ENCODE measurements around the gene IFI30. TPM values are rescaled to one million over a fixed set of nuclear protein-coding genes. Genes with fewer than 3 reads are reported as not detected.
A peak's percentile ranks its signal among the peaks of the same experiment; 100 is the strongest.

IFI30 gene
- total RNA-seq, 2 experiments from 2014 or later: 23.7 to 26.9 TPM

- POLR2A ChIA-PET: no interaction called here
- Mint-ChIP-seq H3K4me1 (ENCODE audit: low read depth) (peaks cover 21% of the 10 kb centered on the region), H3K36me3 (peaks cover 12% of the 10 kb centered on the region), H3K9me3 (no peaks in the 10 kb centered on the region), H3K27me3 (no peaks in the 10 kb centered on the region), H3K4me3 (peak overlapping the region; percentile 86), H3K27ac (no peak overlapping the region)
- intact Hi-C loops (cut with micrococcal nuclease): no loop called here
- CTCF ChIA-PET: interaction anchor here (0.6 to 1.6 kb wide), 6 partner anchors 10 to 146 kb away, joined by 3 to 5 read pairs (median 4); partner anchors contain the start of genes PGPEP1 and RAB3A
- DNase-seq: peak; percentile 44
Observed at GRCh38 chr19:18194554-18195238, 21.1 kb downstream of the IFI30 start.

GRCh38 chr19:18196511-18196845 is 22.9 kb downstream of the IFI30 start:
- no peak for DNase-seq
- ChIA-PET CTCF (no interaction called here), POLR2A (no interaction called here)
- peaks cover 14% of the 10 kb centered on the region for H3K36me3 Mint-ChIP-seq
- H3K4me1 Mint-ChIP-seq (ENCODE audit: low read depth): peaks cover 22% of the 10 kb centered on the region
- H3K4me3 Mint-ChIP-seq: no peak overlapping the region
- no peaks in the 10 kb centered on the region for H3K27me3 Mint-ChIP-seq
- H3K9me3 Mint-ChIP-seq: no peaks in the 10 kb centered on the region
- intact Hi-C loops (cut with micrococcal nuclease): no loop called here
- no peak overlapping the region for H3K27ac Mint-ChIP-seq

GRCh38 chr19:18197306-18197705 is 23.7 kb downstream of the IFI30 start:
- CTCF ChIA-PET: no interaction called here
- Mint-ChIP-seq H3K27ac (no peak overlapping the region), H3K27me3 (no peaks in the 10 kb centered on the region), H3K36me3 (peaks cover 15% of the 10 kb centered on the region), H3K4me1 (ENCODE audit: low read depth) (peaks cover 21% of the 10 kb centered on the region), H3K4me3 (no peak overlapping the region), H3K9me3 (no peaks in the 10 kb centered on the region)
- POLR2A ChIA-PET: no interaction called here
- intact Hi-C loops (cut with micrococcal nuclease): no loop called here
- DNase-seq: no peak

GRCh38 chr19:18197941-18198340 is 24.3 kb downstream of the IFI30 start:
- intact Hi-C loops (cut with micrococcal nuclease): no loop called here
- CTCF ChIA-PET: no interaction called here
- POLR2A ChIA-PET: no interaction called here

GRCh38 chr19:18198374-18198773 is 24.8 kb downstream of the IFI30 start:
- POLR2A ChIA-PET: no interaction called here
- DNase-seq: no peak
- Mint-ChIP-seq H3K4me1 (ENCODE audit: low read depth) (peaks cover 22% of the 10 kb centered on the region), H3K4me3 (no peak overlapping the region), H3K27me3 (no peaks in the 10 kb centered on the region), H3K36me3 (peaks cover 15% of the 10 kb centered on the region), H3K27ac (no peak overlapping the region), H3K9me3 (no peaks in the 10 kb centered on the region)
- CTCF ChIA-PET: interaction anchor here (1.2 kb wide), 1 partner anchor 53 kb away, joined by 3 read pairs; no protein-coding TSS in a partner anchor
- intact Hi-C loops (cut with micrococcal nuclease): no loop called here

More at GRCh38 chr19:18197941-18198340, 24.3 kb downstream of the IFI30 start:
- Mint-ChIP-seq H3K4me1 (ENCODE audit: low read depth) (peaks cover 22% of the 10 kb centered on the region), H3K36me3 (peaks cover 15% of the 10 kb centered on the region), H3K27ac (no peak overlapping the region), H3K9me3 (no peaks in the 10 kb centered on the region), H3K27me3 (no peaks in the 10 kb centered on the region), H3K4me3 (no peak overlapping the region)
- no peak for DNase-seq

- POLR2A ChIA-PET: no interaction called here
- H3K4me3 Mint-ChIP-seq: peak overlapping the region; percentile 93
- H3K4me1 Mint-ChIP-seq (ENCODE audit: low read depth): peaks cover 21% of the 10 kb centered on the region
- H3K36me3 Mint-ChIP-seq: peaks cover 15% of the 10 kb centered on the region
- no peaks in the 10 kb centered on the region for H3K9me3 Mint-ChIP-seq
- no peak overlapping the region for H3K27ac Mint-ChIP-seq
- intact Hi-C loops (cut with micrococcal nuclease): loop anchor here (5.0 kb wide), 1 partner anchor 215 kb away; the partner anchor contains the start of gene SSBP4
- no peak for DNase-seq
- no peaks in the 10 kb centered on the region for H3K27me3 Mint-ChIP-seq
- CTCF ChIA-PET: interaction anchor here (0.8 to 1.3 kb wide), 3 partner anchors 10 to 49 kb away, joined by 3 to 5 read pairs (median 4); no protein-coding TSS in a partner anchor
Observed at GRCh38 chr19:18202397-18202777, 28.8 kb downstream of the IFI30 start.

GRCh38 chr19:18202778-18203407 is 29.3 kb downstream of the IFI30 start:
- DNase-seq: peak; percentile 38
- POLR2A ChIA-PET: interaction anchor here (0.5 to 1.5 kb wide), 5 partner anchors 10 to 178 kb away, joined by 3 to 8 read pairs (median 3); partner anchors contain the start of genes LSM4 and MPV17L2
- peak overlapping the region; percentile 93 for H3K4me3 Mint-ChIP-seq

GRCh38 chr19:18203408-18203862 is 29.8 kb downstream of the IFI30 start:
- peak; percentile 56 for DNase-seq
- Mint-ChIP-seq H3K27ac (peak overlapping the region; percentile 65), H3K9me3 (no peaks in the 10 kb centered on the region), H3K4me1 (ENCODE audit: low read depth) (peaks cover 21% of the 10 kb centered on the region), H3K27me3 (peaks cover 2% of the 10 kb centered on the region), H3K36me3 (peaks cover 8% of the 10 kb centered on the region), H3K4me3 (peak overlapping the region; percentile 93)
- CTCF ChIA-PET: interaction anchor here (0.6 to 8.4 kb wide), 10 partner anchors 9 to 247 kb away, joined by 3 to 170 read pairs (median 5); partner anchors contain the start of genes LSM4 and MPV17L2
- intact Hi-C loops (cut with micrococcal nuclease): loop anchor here (5.0 kb wide), 1 partner anchor 214 kb away; the partner anchor contains the start of gene SSBP4
- POLR2A ChIA-PET: interaction anchor here (0.5 to 1.5 kb wide), 7 partner anchors 11 to 178 kb away, joined by 3 to 8 read pairs (median 4); partner anchors contain the start of genes JUND, LSM4 and MPV17L2

More at GRCh38 chr19:18202778-18203407, 29.3 kb downstream of the IFI30 start:
- no peaks in the 10 kb centered on the region for H3K9me3 Mint-ChIP-seq
- CTCF ChIA-PET: interaction anchor here (1.0 to 8.4 kb wide), 6 partner anchors 11 to 248 kb away, joined by 3 to 170 read pairs (median 8); partner anchors contain the start of gene MPV17L2
- H3K27ac Mint-ChIP-seq: peak overlapping the region; percentile 64
- peaks cover 14% of the 10 kb centered on the region for H3K36me3 Mint-ChIP-seq
- intact Hi-C loops (cut with micrococcal nuclease): loop anchor here (5.0 kb wide), 1 partner anchor 214 kb away; the partner anchor contains the start of gene SSBP4
- H3K4me1 Mint-ChIP-seq (ENCODE audit: low read depth): peaks cover 21% of the 10 kb centered on the region
- H3K27me3 Mint-ChIP-seq: no peaks in the 10 kb centered on the region

- peak within 1 kb of the TSS; percentile 69 for H3K27ac Mint-ChIP-seq
- H3K4me3 Mint-ChIP-seq: peak within 1 kb of the TSS; percentile 93
- H3K27me3 Mint-ChIP-seq: peaks cover 3% of the 10 kb centered on the region
- ChIA-PET POLR2A (interaction anchor here (0.5 to 1.5 kb wide), 8 partner anchors 11 to 196 kb away, joined by 3 to 8 read pairs (median 4); partner anchors contain the start of genes JUND, LSM4 and MPV17L2), CTCF (interaction anchor here (0.6 to 8.4 kb wide), 12 partner anchors 9 to 247 kb away, joined by 3 to 170 read pairs (median 5); partner anchors contain the start of genes LSM4 and MPV17L2)
- peaks cover 3% of the 10 kb centered on the region for H3K36me3 Mint-ChIP-seq
- no peaks in the 10 kb centered on the region for H3K9me3 Mint-ChIP-seq
- peak; percentile 100 for DNase-seq
- peaks cover 21% of the 10 kb centered on the region for H3K4me1 Mint-ChIP-seq (ENCODE audit: low read depth)
- intact Hi-C loops (cut with micrococcal nuclease): loop anchor here (1.0 to 5.0 kb wide), 3 partner anchors 12 to 213 kb away; partner anchors contain the start of gene SSBP4
Observed at GRCh38 chr19:18203863-18204393, 30.3 kb downstream of the IFI30 start, which contains the start of gene RAB3A. Gene RAB3A (minus strand): TSS chr19:18204042. CDS start chr19:18202740, 1,302 bp downstream.

- DNase-seq: no peak
- Mint-ChIP-seq H3K36me3 (peaks cover 2% of the 10 kb centered on the region), H3K4me3 (peak overlapping the region; percentile 84), H3K4me1 (ENCODE audit: low read depth) (peaks cover 21% of the 10 kb centered on the region), H3K27ac (peak overlapping the region; percentile 69), H3K9me3 (no peaks in the 10 kb centered on the region), H3K27me3 (peaks cover 3% of the 10 kb centered on the region)
- intact Hi-C loops (cut with micrococcal nuclease): loop anchor here (1.0 to 5.0 kb wide), 3 partner anchors 12 to 213 kb away; partner anchors contain the start of gene SSBP4
- CTCF ChIA-PET: interaction anchor here (0.6 to 8.4 kb wide), 13 partner anchors 10 to 210 kb away, joined by 3 to 170 read pairs (median 6); partner anchors contain the start of genes LSM4 and MPV17L2
- POLR2A ChIA-PET: interaction anchor here (0.6 to 1.6 kb wide), 6 partner anchors 12 to 197 kb away, joined by 3 to 8 read pairs (median 4); partner anchors contain the start of genes JUND, LSM4 and MPV17L2
Observed at GRCh38 chr19:18204394-18205199, 31.0 kb downstream of the IFI30 start.
